ENCODE measurements around the gene SLAMF9. TPM values are rescaled to one million over a fixed set of nuclear protein-coding genes. Genes with fewer than 3 reads are reported as not detected.

Gene SLAMF9
- total RNA-seq, 1 experiment from 2014 or later, result not detected

- no peak overlapping the region for H4K91ac ChIP-seq (ENCODE audit: insufficient read length, low read depth, low read length)
- no peak overlapping the region for H3K14ac ChIP-seq (ENCODE audit: insufficient read depth, low read length)
- no peaks in the 10 kb centered on the region for H3K27me3 ChIP-seq (ENCODE audit: insufficient read depth, low read length)
- H4K8ac ChIP-seq (replicated peaks; ENCODE audit: insufficient read length, low read depth, low read length), result no peak overlapping the region
- H3K79me2 ChIP-seq (ENCODE audit: insufficient read depth, low read length), result no peaks in the 10 kb centered on the region
- H3K4me2 ChIP-seq (ENCODE audit: insufficient read depth, insufficient read length, low read length), result no peak overlapping the region
- no peak overlapping the region for H2AFZ ChIP-seq (ENCODE audit: low read length)
- H2BK120ac ChIP-seq (ENCODE audit: low read depth, low read length, poor library complexity, severe bottlenecking), result no peak overlapping the region
- no peaks in the 10 kb centered on the region for H3K9me3 ChIP-seq (ENCODE audit: control insufficient read depth, low read depth, low read length)
- H3K4ac ChIP-seq (ENCODE audit: low read depth, low read length), result no peak overlapping the region
- no peak overlapping the region for H3T11ph ChIP-seq (ENCODE audit: low read length)
- TF ChIP-seq CTCF (conservative IDR thresholded peaks at IDR 0.05), result no peak
- H3K56ac ChIP-seq (ENCODE audit: insufficient read length, low read depth, low read length), result no peak overlapping the region
- H4K5ac ChIP-seq (ENCODE audit: insufficient read length, low read depth, low read length), result no peak overlapping the region
- H3K23me2 ChIP-seq (ENCODE audit: insufficient read length, low read depth, low read length, poor library complexity, severe bottlenecking), result peaks cover 7% of the 10 kb centered on the region
- H2BK5ac ChIP-seq (ENCODE audit: insufficient read length, low read length), result no peak overlapping the region
- Mint-ChIP-seq H3K27ac (0 out of 7 replicates have a peak overlapping the region, but pooled peaks of 1 of the 3 experiments have one; percentile 48), H3K36me3 (ENCODE audit: insufficient read depth in 1 of 3, low read depth in 3 of 3) (peaks cover 11 to 17% (median 15%) of the 10 kb centered on the region in 3 experiments), H3K27me3 (ENCODE audit: low read depth) (peaks cover 1% of the 10 kb centered on the region), H3K4me3 (no peak overlapping the region), H3K9me3 (no peaks in the 10 kb centered on the region), H3K4me1 (peaks cover 46 to 68% of the 10 kb centered on the region in 2 experiments)
- H3K4me1 ChIP-seq (ENCODE audit: insufficient read depth, low read length), result no peaks in the 10 kb centered on the region; the same call in 1 of the 2 replicates
- H4K20me1 ChIP-seq (ENCODE audit: control insufficient read depth, insufficient read depth, insufficient read length), result no peaks in the 10 kb centered on the region
- no peak overlapping the region for H3K23ac ChIP-seq (ENCODE audit: insufficient read length, low read depth, low read length)
- H3K27ac ChIP-seq (ENCODE audit: insufficient read length, low read depth, low read length), result no peak overlapping the region
- no peak overlapping the region for H2AK5ac ChIP-seq (ENCODE audit: insufficient read length, low read length)
- no peaks in the 10 kb centered on the region for H3K79me1 ChIP-seq (ENCODE audit: insufficient read depth, low read depth, low read length, poor library complexity, severe bottlenecking)
- H2BK20ac ChIP-seq (ENCODE audit: low read depth, low read length, poor library complexity, severe bottlenecking), result no peak overlapping the region
- no peak overlapping the region for H2BK12ac ChIP-seq (ENCODE audit: insufficient read length, low read depth, low read length)
- H3K9ac ChIP-seq (ENCODE audit: extremely low read depth, insufficient read length, low read length), result no peak overlapping the region
- WGBS (ENCODE audit: extremely low coverage, insufficient read length, low lambda C conversion rate), result no CpG with 5 or more reads among the region's 11 CpGs
- no peak overlapping the region for H2BK15ac ChIP-seq (ENCODE audit: low read depth, low read length)
- DNase-seq, result no peak
- no peak overlapping the region for H3K18ac ChIP-seq (ENCODE audit: insufficient read length, low read depth, low read length)
Observed at GRCh38 chr1:159940006-159940620, 13.9 kb downstream of the SLAMF9 start.

Measured in H9 (cell line).